DMS153 treated with DMSO at 0.1 percent for 48 hours (cell line): ENCODE measurements around the gene F10.
A peak's percentile ranks its signal among the peaks of the same experiment; 100 is the strongest.
"Not testable (repeated sequence)": the region's sequence is repeated elsewhere in the genome, so short reads cannot be mapped to it uniquely, and the experiment has no call there.

Experiments
- DNase-seq: peaks from one replicate; lab custom pipeline; 2025; ENCODE audit not compliant: unreplicated experiment; lab: John Stamatoyannopoulos, UW

Gene F10

DNA sequence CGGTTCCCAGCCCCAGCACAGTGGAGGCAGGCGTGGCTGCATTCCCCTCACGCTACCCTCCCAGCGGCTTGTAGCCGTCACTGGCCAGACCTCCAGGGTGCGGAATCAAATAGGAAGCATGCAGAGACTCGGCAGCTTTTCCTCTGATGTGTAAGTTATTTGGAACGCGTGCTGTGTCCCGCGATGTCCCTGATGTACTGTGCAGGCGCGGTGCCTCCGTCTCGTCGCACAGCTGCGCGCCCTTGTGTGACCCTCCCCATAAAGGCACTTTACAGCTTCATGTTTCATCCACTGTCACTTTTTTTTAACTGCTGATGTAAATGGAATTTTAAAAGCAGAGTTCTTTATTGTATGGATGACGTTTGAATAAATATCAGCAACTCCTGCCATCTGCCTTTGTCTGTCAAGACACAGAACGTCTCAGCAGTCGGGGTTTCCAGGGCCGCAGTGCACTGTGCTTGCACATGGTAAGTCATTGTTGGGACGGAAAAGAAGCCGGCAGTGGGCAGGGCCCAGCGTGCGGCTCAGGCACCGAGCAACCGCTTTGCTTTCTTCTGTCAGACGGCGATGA is 24.4 kb upstream of the F10 start:
- DNase-seq, result no peak

DNA sequence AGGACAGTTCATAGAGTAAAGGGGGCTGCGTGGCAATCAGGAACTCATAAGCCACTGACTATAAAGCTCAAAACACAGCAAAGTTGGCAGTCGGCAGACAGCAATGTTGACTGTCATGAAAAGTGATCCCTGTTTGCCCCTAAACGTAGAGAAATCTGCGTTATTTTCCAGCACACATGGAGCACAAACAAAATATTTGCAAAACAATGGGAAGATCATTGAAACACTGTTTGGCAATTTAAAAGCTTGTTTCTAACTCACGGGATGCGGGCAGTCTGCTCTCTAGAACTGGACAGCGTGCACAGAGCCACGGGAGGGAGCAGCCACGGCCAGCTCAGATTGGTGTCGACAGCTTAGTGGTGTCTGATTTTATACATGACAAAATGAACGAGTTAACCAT is 23.5 kb upstream of the F10 start:
- DNase-seq, result no peak

DNA sequence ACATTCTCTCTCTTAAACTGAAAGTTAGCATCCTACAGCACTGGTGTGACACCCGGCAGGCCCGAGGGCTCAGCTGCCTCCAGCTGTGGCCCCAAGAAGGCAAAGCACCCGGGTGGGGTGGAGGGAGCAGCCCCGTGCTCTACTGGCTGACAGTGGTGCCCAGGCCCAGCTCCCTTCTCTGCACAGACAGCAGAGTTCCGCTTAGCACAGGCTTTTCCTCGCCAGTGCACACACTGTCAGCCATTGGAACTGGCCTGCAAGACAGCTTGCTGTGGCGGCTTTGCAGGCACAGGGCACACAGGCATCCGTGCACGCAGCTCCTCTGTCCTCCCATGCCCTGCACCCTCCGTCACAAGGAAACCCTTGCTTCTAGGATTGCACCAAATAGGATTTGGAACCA is 20.3 kb upstream of the F10 start:
- DNase-seq, result not testable (repeated sequence)

DNA sequence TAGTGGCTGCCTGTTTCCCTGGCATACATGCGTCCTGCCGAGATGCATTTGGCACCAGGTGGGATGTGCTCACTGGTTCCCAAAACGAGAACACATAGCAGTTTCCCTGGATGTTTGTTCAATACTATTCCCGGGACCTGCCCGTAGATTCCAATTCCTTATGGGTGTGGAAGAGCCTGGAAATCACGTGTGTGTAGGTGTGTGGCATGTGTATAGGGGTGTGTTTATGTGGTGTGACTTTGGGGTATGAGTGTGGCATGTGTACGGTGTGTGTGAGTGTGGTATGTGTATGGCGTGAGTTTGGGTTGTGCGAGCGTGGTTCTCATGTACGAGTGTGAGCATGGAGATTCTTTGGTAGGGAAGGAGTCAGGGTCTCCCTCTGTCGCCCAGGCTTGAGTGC is 19.9 kb upstream of the F10 start:
- DNase-seq, result no peak

DNA sequence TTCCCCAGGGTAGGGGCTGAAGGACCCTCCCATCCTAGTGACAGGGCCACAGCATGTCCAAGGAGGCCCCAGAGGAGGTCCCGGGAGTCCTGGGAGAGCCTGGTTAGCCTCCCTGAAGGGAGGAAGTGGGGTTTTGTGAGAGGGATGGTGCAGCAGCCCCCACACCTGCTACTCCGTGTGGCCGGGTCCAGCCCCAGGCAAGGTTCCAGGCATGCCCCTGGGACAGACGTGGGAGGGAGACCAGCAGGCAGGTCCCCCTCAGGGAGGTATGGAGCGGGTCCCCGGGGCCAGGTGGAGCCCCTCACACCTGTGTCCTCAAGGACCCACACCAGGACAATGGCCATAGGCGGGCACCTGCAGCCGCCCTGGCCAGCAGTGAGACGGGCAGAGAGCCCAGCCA is 19.0 kb upstream of the F10 start:
- no peak for DNase-seq

DNA sequence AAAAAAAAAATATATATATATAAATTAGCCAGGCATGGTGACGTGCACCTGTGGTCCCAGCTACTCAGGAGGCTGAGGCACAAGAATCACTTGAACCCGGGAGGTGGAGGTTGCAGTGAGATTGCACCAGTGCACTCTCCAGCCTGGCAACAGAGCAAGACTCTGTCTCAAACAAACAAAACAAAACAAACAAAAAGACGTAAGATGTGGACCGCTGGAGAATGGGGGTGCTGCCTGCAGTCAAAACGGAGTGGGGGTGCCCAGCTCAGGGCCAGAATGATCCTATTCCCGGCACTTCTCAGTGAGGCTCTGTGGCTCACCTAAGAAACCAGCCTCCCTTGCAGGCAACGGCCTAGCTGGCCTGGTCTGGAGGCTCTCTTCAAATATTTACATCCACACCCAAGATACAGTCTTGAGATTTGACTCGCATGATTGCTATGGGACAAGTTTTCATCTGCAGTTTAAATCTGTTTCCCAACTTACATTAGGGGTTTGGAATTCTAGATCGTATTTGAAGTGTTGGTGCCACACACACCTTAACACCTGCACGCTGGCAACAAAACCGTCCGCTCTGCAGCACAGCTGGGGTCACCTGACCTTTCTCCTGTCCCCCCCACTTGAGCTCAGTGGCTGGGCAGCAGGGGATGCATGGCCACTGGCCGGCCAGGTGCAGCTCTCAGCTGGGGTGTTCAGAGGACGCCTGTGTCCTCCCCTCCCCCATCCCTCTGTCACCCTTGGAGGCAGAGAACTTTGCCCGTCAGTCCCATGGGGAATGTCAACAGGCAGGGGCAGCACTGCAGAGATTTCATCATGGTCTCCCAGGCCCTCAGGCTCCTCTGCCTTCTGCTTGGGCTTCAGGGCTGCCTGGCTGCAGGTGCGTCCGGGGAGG is 17.3 kb upstream of the F10 start, which contains the start of gene F7:
TSS of gene F7 (plus strand) at position 760 of the 889 bp plus-strand sequence. CDS start at position 811, 51 bp downstream.
- DNase-seq, result peak; percentile 2

DNA sequence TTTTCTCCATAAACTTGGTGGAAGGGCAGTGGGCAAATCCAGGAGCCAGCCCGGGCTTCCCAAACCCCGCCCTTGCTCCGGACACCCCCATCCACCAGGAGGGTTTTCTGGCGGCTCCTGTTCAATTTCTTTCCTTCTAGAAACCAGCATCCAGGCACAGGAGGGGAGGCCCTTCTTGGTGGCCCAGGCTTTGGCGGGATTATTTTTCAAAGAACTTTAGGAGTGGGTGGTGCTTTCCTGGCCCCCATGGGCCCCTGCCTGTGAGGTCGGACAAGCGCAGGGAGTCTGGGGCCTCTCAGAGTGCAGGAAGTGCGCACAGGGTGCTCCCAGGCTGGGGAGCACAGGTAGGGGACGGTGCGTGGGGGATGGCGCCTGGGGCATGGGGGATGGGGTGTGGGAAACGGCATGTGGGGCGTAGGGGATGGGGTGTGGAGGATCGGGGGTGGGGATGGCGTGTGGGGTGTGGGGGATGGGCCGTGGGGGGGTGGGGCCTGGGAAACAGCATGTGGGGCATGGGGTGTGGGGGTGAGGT is 16.6 kb upstream of the F10 start:
- DNase-seq, result no peak

DNA sequence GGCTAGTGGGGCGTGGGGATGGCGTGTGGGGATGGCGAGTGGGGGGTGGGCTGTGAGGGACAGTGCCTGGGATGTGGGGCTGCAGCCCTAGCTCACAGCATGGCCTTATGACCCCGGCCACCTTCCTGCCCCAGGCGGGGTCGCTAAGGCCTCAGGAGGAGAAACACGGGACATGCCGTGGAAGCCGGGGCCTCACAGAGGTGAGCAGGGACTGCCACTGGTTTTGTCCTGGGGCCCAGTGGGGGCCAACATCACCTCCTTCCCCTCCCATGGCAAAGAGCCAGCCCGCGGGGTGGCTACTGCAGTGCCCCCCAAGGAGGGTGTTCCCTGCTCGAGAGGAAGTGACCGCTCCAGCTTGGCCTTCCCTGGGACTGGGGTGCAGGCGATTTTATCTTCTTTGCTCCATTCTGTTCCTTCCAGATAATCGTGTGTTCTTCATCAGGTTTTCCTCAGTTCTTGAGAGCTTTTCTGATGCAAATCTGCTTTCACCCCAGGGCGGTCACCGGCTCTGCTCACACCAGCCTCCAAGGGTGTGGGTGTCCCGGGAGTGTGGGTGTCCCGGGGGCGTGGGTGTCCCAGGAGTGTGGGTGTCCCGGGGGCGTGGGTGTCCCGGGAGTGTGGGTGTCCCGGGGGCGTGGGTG is 15.8 kb upstream of the F10 start:
- no peak for DNase-seq

DNA sequence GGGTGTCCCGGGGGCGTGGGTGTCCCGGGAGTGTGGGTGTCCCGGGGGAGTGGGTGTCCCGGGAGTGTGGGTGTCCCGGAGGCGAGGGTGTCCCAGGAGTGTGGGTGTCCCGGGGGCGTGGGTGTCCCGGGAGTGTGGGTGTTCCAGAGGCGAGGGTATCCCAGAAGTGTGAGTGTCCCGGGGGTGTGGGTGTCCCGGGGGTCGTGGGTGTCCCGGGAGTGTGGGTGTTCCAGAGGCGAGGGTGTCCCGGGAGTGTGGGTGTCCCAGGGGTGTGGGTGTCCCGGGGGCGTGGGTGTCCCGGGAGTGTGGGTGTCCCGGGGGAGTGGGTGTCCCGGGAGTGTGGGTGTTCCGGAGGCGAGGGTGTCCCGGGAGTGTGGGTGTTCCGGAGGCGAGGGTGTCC is 14.1 kb upstream of the F10 start:
- DNase-seq, result not testable (repeated sequence)

DNA sequence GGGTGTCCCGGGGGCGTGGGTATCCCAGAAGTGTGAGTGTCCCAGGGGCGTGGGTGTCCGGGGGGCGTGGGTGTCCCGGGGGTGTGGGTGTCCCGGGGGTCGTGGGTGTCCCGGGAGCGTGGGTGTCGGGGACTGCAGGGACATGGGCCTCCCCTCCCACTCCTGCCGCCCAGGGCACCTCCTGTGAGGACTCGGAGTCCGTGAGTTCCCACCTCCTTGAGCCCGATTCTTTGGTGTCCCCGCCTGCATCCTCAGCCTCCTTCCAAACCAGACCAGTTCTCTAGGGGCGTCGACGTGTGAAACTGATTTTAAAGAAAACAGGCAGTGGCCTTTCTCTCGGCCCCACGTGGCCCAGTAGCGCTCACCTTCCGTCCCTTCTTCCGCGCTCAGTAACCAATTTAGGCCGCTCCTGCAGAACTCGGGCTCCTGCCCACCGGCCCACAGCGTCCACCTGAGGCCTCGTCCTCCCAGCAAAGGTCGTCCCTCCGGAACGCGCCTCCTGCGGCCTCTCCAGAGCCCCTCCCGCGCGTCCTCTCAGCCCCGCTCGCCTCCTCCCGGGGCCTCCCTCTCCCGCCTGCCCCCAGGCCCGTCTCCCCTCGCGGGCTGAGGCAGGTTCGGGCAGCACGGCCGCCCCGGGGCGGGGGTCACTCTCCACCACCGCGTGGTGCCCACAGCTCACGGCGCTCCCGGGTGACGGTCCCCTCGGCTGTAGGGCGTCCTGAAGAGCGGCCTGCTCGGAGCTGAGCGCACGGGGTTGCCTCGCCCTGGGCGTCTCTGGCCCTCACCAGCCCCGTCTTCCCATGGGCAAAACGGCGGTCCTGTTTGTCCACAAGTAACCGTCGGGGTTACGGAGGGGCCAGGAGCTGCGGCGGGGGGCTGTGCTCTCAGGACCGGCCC is 13.2 kb upstream of the F10 start:
- no peak for DNase-seq

DNA sequence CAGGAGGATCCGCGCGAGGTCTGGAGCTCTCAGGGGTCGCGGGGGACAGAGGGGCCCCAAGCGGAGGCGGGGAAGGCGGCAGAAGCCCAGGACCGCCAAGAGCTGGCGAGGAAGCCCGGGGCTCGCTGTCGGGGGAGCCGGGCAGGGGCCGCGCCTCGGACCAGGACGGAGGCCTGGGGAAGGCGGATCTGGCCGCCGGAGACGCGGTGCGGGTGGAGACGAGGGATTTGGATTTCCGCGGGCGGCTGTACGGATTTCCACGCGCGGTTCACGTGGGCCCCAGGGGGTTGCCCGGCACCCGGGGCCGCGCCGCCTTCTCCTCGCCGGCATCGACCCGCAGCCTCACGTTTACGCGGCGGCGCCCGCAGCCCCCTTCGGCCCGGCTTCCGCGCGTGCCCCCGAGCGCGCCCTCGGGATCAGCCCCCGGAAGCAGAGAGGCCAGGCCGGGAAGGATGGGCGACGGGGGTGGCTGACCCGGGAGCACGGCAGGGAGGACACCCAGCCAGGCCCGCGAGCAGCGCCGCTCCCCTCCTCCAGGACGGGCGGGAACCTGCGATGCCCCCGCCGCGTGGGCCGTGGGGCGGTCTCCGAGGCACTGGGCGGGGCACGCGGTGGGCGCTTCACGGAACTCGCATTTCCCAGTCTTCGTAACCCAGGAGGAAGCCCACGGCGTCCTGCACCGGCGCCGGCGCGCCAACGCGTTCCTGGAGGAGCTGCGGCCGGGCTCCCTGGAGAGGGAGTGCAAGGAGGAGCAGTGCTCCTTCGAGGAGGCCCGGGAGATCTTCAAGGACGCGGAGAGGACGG is 12.3 kb upstream of the F10 start:
- DNase-seq, result no peak

DNA sequence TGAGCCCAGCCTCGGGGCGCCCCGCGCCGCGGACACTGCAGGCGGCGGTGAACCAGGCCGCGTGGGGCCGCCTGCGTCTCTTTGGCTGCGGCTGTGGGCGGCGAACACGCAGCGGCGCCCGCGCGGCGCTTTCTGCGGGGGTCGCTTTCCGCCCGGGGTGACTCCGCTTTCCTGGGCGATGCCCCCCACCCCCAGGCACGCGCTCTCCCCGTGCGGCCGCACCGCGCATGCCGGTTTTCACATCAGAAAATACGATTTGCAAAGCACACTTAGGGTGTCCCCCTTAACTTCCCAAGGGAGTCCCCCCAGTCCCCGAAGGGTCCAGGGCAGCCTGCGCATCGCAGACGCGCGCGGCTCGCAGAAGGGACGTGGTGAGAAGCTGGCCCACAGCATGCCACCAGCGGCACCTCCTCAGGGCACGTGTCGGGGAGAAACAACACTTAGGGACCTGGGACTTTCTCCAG is 11.7 kb upstream of the F10 start:
- no peak for DNase-seq

DNA sequence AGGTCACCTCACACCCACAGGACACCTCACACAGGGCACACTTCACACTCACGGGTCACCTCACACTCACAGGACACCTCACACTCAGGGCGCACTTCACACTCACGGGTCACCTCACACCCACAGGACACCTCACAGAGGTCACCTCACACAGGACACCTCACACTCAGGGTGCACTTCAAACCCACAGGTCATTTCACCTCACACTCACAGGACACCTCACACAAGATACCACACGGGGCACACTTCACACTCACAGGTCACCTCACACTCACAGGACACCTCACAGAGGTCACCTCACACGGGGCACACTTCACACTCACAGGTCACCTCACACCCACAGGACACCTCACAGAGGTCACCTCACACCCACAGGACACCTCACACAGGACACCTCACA is 10.8 kb upstream of the F10 start:
- DNase-seq, result not testable (repeated sequence)

DNA sequence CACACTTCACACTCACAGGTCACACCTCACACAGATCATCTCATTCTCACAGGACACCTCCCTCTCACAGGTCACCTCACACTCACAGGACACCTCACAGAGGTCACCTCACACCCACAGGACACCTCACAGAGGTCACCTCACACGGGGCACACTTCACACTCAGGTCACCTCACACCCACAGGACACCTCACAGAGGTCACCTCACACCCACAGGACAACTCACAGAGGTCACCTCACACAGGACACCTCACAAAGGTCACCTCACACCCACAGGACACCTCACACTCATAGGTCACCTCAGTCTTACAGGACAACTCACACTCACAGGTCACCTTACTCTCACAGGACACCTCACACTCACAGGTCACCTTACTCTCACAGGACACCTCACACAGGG is 10.1 kb upstream of the F10 start:
- not testable (repeated sequence) for DNase-seq

DNA sequence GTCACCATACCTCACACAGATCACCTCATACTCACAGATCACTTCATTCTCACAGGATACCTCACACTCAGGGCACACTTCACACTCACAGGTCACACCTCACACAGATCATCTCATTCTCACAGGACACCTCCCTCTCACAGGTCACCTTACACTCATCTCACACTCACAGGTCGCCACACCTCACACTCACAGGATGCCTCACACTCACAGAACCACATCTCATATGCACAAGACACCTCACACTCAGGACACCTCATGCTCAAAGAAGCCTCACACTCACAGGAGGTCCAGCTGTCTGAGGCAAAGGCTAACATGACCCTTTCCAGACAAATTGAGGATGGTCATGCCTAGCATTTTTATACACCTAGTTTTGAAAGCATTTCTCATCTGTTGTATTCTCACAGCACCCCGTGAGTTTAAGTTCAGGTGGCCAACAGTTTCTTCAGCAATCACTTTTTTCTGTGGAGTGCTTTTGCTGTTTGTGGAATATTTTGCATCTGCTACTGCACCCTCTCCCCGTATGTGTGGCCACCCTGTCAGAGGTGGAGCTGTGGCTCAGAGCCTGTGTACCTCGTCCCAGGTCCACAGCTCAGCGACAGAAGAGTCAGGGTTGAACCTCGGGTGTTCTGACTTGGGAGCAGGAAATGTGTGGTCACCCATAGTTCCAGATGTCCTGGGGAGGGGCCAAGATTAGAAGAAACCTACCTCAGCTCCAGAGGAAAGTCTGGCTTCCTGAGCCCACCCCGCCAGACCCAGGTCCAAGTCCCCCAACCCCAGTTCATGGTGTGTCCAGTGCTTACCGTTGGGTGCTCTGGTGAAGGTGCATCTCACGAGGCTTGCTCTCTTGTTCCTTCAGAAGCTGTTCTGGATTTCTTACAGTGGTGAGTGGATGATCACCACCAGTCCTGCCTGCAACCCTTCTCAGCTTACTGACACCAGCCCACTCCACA is 9.4 kb upstream of the F10 start:
- no peak for DNase-seq

DNA sequence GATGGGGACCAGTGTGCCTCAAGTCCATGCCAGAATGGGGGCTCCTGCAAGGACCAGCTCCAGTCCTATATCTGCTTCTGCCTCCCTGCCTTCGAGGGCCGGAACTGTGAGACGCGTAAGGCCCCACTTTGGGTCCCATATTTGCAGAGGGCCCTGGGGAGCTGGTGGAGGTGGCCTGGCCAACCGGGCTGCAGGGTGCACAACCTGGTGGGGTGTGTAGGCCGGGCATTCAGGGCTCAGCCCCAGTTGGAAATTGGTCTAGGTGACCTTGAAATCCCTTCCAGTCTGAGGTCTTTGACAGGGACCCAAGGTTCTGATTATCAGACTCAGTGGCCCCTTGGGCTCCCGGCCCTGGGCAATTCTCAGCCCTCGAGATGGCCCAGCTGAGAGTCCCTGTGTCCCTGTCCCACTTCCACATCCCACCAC is 8.7 kb upstream of the F10 start:
- no peak for DNase-seq

DNA sequence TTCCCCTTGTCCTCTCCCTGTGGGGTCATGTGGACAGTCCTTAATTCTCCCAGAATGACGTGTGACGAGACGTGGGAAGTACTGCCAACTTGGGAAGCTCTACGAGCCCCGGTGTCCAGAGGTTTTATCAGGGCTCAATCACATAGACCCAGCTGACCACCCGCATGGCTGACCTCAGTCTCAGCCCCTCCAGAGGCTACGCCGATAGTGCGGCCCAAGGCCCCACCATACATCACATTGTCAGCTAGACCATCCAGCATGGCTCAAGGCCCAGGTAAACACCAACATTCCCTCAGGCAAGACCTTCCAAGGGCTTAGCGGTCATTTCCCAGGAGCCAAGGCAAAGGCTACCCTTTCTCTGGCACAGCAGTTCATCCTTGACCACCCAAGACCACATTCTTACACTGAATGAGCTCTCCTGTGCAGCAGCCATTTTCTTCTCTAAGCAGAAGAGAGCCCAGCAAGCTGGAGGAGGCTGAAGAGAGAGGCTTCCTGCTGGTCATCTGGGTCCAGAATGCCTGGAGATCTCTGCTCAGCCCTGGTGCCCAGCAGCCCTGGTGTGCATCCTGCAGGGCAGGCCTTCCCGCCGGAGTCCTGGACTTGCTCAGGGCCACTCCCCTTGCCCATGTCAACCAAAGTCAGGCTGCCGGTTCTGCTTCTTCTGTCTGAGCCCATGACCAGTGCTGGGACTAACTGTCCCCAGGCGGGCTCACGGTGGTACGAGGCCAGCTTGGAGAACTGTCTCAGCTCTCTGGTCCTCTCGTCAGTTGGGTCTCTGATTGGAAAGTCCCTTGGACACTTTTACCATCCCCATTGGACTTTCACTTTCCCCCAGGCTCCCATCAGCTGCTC is 7.9 kb upstream of the F10 start:
- DNase-seq, result no peak
